LNCaP clone FGC (cell line): Measurements from ENCODE around the gene EOMES.

Experiments used
- DNase-seq: peaks from one replicate; pipeline ENCODE4 v3.0.0-alpha.2; 2011; ENCODE audit warnings: low read depth
- H3K4me3 ChIP-seq: 2 replicates; pipeline ENCODE4 v1.5.1; 2011; ENCODE audit warnings: mild to moderate bottlenecking, low read depth, low read length, control low read depth
- CTCF ChIP-seq: IDR thresholded peaks from 2 replicates; pipeline ENCODE4 v1.5.1; 2012; ENCODE audit warnings: mild to moderate bottlenecking; ENCODE audit not compliant: control insufficient read depth, insufficient read depth; ENCODE audit errors: extremely low read depth

Gene EOMES

DNA sequence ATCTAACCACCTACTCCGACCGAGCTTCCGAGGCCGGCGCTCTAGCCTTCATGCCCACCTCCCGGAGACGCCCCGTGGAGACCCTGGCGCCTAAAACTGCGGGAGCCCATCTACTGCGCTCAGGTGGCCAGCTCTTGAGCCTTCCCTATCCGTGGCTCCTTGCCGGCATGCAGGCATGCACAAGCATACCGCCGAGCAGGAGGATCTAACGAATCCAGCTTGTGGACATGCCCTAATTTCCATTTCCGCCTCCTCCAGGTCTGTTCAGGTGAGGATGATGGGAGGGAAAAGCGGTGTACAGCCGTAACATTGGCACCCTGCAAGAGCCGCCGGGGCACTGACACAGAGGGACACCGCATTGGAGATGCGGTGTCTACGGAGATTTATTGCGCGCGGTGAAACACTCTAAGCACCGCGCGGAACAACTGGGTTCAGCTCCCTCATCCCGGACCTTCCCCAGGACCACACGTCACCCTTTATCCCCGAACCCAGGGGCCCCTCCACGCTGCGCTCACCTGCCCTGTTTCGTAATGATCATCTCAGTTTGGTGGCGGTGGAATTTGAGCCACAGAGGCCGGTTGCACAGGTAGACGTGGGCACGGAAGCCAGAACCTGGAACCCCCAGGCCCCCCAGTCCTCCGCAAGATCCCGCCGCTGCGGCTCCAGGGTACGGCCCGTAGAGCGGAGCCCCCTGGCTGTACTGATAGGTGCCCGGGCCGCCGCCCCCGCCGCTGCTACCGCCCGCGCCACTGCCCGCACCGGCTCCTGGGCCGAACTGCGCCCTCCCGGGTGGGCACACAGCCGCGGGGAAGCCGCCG is 1.0 kb downstream of the EOMES start:
- DNase-seq, result no peak
- peak overlapping the region; percentile 49 for H3K4me3 ChIP-seq
- TF ChIP-seq CTCF, result peak; percentile 67

DNA sequence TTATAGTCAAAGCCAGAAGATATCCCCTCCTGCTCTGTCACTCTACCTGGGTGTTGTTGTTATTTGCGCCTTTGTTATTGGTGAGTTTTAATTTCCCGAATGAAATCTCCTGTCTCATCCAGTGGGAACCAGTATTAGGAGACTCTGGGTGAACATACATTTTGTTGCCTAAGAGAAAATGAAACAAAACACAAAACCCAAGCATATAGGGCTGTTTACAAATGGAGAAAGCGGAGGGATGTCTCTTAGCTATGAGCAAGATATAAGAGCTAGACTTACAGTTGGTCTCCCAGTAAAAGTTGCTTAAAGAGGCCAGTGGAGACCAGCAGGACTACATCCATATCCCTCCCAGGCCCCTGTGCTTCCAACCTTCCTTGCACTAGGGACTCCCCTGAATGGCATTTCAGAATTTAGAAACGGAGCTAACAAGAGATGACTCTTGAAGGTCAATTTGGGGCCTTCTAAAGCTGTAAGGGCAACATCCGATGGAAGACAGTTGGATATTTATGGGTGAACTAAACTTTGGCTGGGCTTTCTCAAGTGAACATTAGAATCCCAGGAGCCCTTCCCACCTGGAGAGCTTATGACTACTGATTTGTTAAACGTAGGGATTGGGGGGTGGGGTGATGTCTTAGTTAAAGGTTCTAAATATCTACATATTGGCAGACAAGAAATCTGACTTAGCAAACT is 2.7 kb downstream of the EOMES start:
- no peak for DNase-seq
- no peak for TF ChIP-seq CTCF
- no peak overlapping the region for H3K4me3 ChIP-seq

DNA sequence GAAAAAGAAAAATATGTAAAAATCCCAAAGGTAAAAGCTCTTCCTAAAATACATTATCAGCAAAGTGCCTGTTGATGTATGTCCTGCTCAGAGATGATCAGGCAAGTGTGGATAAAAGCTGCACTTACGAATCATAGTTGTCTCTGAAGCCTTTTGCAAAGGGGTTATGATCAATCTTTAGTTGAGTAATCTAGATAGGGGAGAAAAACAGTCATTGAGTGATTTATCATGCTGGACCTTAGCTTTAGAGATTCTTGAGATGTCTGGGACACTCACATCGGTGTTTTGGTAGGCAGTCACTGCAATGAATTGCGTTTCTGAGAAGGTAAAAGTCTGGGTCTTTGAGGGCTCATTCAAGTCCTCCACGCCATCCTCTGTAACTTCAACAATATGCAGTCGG is 3.7 kb downstream of the EOMES start:
- TF ChIP-seq CTCF, result no peak
- DNase-seq, result no peak
- H3K4me3 ChIP-seq, result no peak overlapping the region

DNA sequence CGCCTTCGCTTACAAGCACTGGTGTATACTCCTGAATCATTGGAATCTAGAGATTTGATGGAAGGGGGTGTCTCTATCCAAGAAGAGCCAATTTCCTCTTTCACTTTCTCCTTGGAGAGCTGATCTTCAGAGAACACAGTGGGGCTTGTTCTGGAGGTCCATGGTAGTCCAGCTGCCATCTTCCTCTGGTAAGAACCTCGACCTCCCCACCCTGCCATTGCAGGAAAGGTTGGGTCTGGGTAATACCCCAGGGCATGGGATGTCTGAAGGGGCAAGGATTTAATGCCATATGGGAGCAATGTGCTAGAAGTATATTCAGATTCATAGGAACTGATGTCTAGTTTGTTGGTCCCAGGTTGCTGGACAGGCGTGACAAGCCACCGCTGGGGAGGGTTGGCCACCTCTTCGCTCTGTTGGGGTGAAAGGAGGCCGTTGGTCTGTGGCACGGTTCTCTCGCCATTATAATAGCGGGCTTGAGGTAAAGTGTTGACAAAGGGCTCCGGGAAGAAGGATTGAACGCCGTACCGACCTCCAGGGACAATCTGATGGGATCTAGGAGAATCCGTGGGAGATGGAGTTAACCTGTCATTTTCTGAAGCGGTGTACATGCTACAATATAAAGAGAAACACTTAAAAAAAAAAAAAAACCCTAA is 4.8 kb downstream of the EOMES start:
- no peak for DNase-seq
- TF ChIP-seq CTCF, result no peak

DNA sequence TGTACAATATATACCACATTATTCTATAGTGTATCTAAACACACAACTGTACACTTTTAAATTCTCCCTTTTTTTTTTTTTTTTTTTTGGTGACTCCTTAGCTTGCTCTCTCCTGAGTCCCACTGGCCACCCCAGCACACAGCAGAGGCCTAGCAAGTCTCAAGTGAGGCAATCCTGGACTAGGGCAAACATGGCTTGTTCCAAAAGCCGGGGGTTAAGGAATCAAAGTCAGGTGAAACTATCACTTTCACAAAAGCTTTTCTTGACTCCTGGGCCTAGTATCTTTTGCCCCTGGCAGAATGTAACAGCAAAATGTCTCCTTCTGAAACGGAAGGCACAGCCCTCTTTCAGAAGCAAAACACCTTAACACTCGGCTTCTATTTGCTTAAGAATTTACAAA is 5.8 kb downstream of the EOMES start:
- no peak overlapping the region for H3K4me3 ChIP-seq
- no peak for TF ChIP-seq CTCF
- no peak for DNase-seq

More for the DNA sequence above, 4.8 kb downstream of the EOMES start:
- no peak overlapping the region for H3K4me3 ChIP-seq

DNA sequence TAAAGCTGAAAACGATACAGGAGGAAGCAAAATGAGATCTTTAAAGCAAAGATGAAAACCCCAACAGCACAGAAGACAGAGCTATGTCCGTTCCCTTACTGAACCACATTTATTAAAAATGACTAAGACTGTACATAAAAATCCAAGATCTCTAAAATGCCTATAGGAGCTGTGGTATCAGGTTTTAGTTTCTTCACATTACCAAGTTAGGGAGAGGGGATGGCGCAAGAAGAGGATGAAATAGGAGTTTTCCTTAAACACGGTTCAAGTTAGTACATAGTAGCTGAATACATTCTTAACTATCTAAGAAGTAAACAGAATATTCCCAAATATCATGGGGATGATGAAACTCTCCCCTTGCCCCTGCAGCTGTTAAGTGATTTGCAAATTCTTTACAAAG is 6.3 kb downstream of the EOMES start:
- no peak overlapping the region for H3K4me3 ChIP-seq
- DNase-seq, result no peak
- TF ChIP-seq CTCF, result no peak

DNA sequence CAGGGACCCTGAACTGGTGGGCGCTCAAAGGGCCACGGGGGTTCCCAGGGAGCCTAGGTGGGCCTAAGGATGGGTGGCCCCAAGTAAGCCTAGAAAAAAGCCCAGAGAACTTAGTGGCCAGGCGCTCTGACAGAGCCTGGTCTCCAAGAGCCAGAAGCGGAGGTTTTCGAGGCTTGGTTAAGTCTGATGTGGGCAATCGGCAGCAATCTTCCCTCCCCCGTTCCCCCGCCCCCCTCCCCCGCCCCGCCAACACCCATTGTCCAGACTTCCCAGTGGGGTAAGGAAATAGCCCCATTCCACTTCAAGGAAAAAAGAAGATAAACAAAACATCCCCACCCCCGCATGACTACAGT is 6.7 kb downstream of the EOMES start:
- no peak overlapping the region for H3K4me3 ChIP-seq
- DNase-seq, result no peak
- no peak for TF ChIP-seq CTCF
